DMS114 treated with DMSO at 0.1 percent for 48 hours (cell line): ENCODE data around the gene ITGA2.

Source experiments
- DNase-seq: peaks from one replicate; lab custom pipeline; 2025; ENCODE audit not compliant: unreplicated experiment; lab: John Stamatoyannopoulos, UW

ITGA2 gene

GRCh38 chr5:53055365-53055764 is 66.2 kb downstream of the ITGA2 start:
- DNase-seq, result no peak

GRCh38 chr5:53059281-53059680 is 70.1 kb downstream of the ITGA2 start:
- DNase-seq, result no peak

- DNase-seq, result no peak
Observed at GRCh38 chr5:53063176-53063575, 74.0 kb downstream of the ITGA2 start.

- DNase-seq, result no peak
Observed at GRCh38 chr5:53063791-53064190, 74.6 kb downstream of the ITGA2 start.

- DNase-seq, result no peak
Observed at GRCh38 chr5:53066088-53066487, 76.9 kb downstream of the ITGA2 start.

- DNase-seq, result no peak
Observed at GRCh38 chr5:53067641-53068040, 78.5 kb downstream of the ITGA2 start.

GRCh38 chr5:53068291-53068836 is 79.2 kb downstream of the ITGA2 start:
- no peak for DNase-seq

GRCh38 chr5:53069626-53070025 is 80.5 kb downstream of the ITGA2 start:
- DNase-seq, result no peak

GRCh38 chr5:53071298-53071697 is 82.1 kb downstream of the ITGA2 start:
- DNase-seq, result no peak

- DNase-seq, result no peak
Observed at GRCh38 chr5:53071738-53072137, 82.6 kb downstream of the ITGA2 start.

- DNase-seq, result no peak
Observed at GRCh38 chr5:53073348-53073747, 84.2 kb downstream of the ITGA2 start.

- DNase-seq, result no peak
Observed at GRCh38 chr5:53076014-53076583, 86.9 kb downstream of the ITGA2 start.

- no peak for DNase-seq
Observed at GRCh38 chr5:53080271-53080670, 91.1 kb downstream of the ITGA2 start.

GRCh38 chr5:53083927-53084326 is 94.8 kb downstream of the ITGA2 start:
- DNase-seq, result no peak

GRCh38 chr5:53084546-53085255 is 95.5 kb downstream of the ITGA2 start:
- DNase-seq, result no peak

- DNase-seq, result no peak
Observed at GRCh38 chr5:53087171-53087570, 98.0 kb downstream of the ITGA2 start.

GRCh38 chr5:53087621-53088121 is 98.5 kb downstream of the ITGA2 start:
- no peak for DNase-seq

GRCh38 chr5:53089481-53089991 is 100.4 kb downstream of the ITGA2 start:
- DNase-seq, result no peak

GRCh38 chr5:53090229-53090628 is 101.1 kb downstream of the ITGA2 start:
- no peak for DNase-seq

- no peak for DNase-seq
Observed at GRCh38 chr5:53091289-53091688, 102.1 kb downstream of the ITGA2 start.

GRCh38 chr5:53092242-53092641 is 103.1 kb downstream of the ITGA2 start:
- DNase-seq, result no peak

GRCh38 chr5:53095217-53095616 is 106.1 kb downstream of the ITGA2 start:
- DNase-seq, result no peak
